Activated CD8-positive, alpha-beta memory T cell treated with anti-CD3 and anti-CD28 coated beads for 1 hour (primary cell): Measurements from ENCODE around the gene RAMP1.
"Not testable (repeated sequence)": the region's sequence is repeated elsewhere in the genome, so short reads cannot be mapped to it uniquely, and the experiment has no call there.

ENCODE experiments used
- DNase-seq, 2 donors: peaks; one replicate each; pipeline ENCODE4 v3.0.0-alpha.2; 2020; ENCODE audit warnings: low read depth in 1 of 2; ENCODE audit errors: extremely low read depth in 1 of 2

Gene RAMP1

GRCh38 chr2:237859533-237860272, at the start of gene RAMP1:
RAMP1 (plus strand) TSS chr2:237859623; CDS start chr2:237859676, 53 bp downstream.
- no peak for DNase-seq

GRCh38 chr2:237815637-237816036, 43.8 kb upstream of the RAMP1 start:
- no peak for DNase-seq

- no peak for DNase-seq
Measured at GRCh38 chr2:237816531-237816930, 42.9 kb upstream of the RAMP1 start.

GRCh38 chr2:237818066-237818473, 41.4 kb upstream of the RAMP1 start:
- DNase-seq, result no peak

- DNase-seq, result no peak
Measured at GRCh38 chr2:237819231-237819630, 40.2 kb upstream of the RAMP1 start.

- DNase-seq, result no peak
Measured at GRCh38 chr2:237820421-237820820, 39.0 kb upstream of the RAMP1 start.

GRCh38 chr2:237823544-237823943, 35.9 kb upstream of the RAMP1 start:
- DNase-seq, result no peak

GRCh38 chr2:237824085-237824484, 35.3 kb upstream of the RAMP1 start:
- DNase-seq, result no peak

- no peak for DNase-seq
Measured at GRCh38 chr2:237827421-237827987, 31.9 kb upstream of the RAMP1 start.

GRCh38 chr2:237830522-237830921, 28.9 kb upstream of the RAMP1 start:
- no peak for DNase-seq

- DNase-seq, result no peak
Measured at GRCh38 chr2:237833546-237833945, 25.9 kb upstream of the RAMP1 start.

GRCh38 chr2:237835372-237835771, 24.1 kb upstream of the RAMP1 start:
- DNase-seq, result no peak

GRCh38 chr2:237841051-237841450, 18.4 kb upstream of the RAMP1 start:
- no peak for DNase-seq

GRCh38 chr2:237848940-237849339, 10.5 kb upstream of the RAMP1 start:
- not testable (repeated sequence) for DNase-seq

- DNase-seq, result no peak
Measured at GRCh38 chr2:237854295-237854694, 5.1 kb upstream of the RAMP1 start.

- no peak for DNase-seq
Measured at GRCh38 chr2:237857791-237858190, 1.6 kb upstream of the RAMP1 start.

- DNase-seq, result no peak
Measured at GRCh38 chr2:237858294-237859081, 935 bp upstream of the RAMP1 start.

- no peak for DNase-seq
Measured at GRCh38 chr2:237859082-237859433, 365 bp upstream of the RAMP1 start.

- DNase-seq, result no peak
Measured at GRCh38 chr2:237860273-237860935, 981 bp downstream of the RAMP1 start.

- DNase-seq, result no peak
Measured at GRCh38 chr2:237861875-237862527, 2.6 kb downstream of the RAMP1 start.

- DNase-seq, result no peak
Measured at GRCh38 chr2:237862528-237862895, 3.1 kb downstream of the RAMP1 start.
